ENCODE results near the gene CABLES2. TPM values are rescaled to one million over a fixed set of nuclear protein-coding genes. Genes with fewer than 3 reads are reported as not detected.

CABLES2 gene
- total and polyA plus RNA-seq, 4 donors = 0.92 to 3.2 (median 2.0) TPM

DNA sequence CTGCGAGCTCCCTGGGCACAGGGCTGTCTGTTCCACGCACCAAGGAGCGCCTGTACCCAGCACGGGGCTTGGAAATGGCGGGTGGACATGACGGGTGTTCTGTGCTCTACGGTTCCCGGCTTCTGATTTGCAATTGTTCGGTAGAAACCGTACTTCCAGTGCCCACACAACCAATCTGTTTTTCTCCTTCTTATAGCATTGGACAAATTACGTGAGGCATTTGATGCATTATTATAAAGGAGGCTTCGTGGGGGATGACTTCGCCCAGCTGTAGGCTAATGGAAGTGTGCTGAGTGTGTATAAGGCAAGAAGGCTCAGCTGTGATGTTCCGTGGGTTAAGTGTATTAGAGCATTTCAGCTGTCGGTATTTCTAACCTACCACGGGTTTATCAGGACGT lies 30.0 kb downstream of the CABLES2 start:
- H3K4me1 ChIP-seq (ENCODE audit: control insufficient read depth in 4 of 4, insufficient read depth in 4 of 4, low read length in 3 of 4) = peaks cover 4 to 34% (median 21%) of the 10 kb centered on the region in 4 donors
- no peaks in the 10 kb centered on the region for H3K27me3 ChIP-seq (ENCODE audit: control insufficient read depth in 4 of 4, insufficient read depth in 4 of 4, low read length in 3 of 4)
- whole genome bisulfite sequencing = 83% methylated on average over 17 of the region's 17 CpGs
- no peaks in the 10 kb centered on the region for H3K36me3 ChIP-seq (ENCODE audit: control insufficient read depth in 4 of 4, insufficient read depth in 3 of 4, low read depth in 1 of 4, low read length in 3 of 4)
- no peak overlapping the region for H3K27ac ChIP-seq (ENCODE audit: low read depth in 1 of 2, low read length in 2 of 2)
- TF ChIP-seq FOXA1 (IDR thresholded peaks at IDR 0.05) (no peak), FOXA2 (IDR thresholded peaks at IDR 0.05) (no peak), RXRA (IDR thresholded peaks at IDR 0.05) (no peak), GABPA (IDR thresholded peaks at IDR 0.05 in 1 of 2, conservative IDR thresholded peaks at IDR 0.05 in 1 of 2) (no peak), YY1 (IDR thresholded peaks at IDR 0.05) (no peak), HNF4G (IDR thresholded peaks at IDR 0.05) (no peak), NR2F2 (IDR thresholded peaks at IDR 0.05) (no peak), TAF1 (conservative IDR thresholded peaks at IDR 0.05) (no peak), SP1 (IDR thresholded peaks at IDR 0.05) (no peak), HNF4A (conservative IDR thresholded peaks at IDR 0.05) (no peak)
- TF ChIP-seq, protein P1, sequence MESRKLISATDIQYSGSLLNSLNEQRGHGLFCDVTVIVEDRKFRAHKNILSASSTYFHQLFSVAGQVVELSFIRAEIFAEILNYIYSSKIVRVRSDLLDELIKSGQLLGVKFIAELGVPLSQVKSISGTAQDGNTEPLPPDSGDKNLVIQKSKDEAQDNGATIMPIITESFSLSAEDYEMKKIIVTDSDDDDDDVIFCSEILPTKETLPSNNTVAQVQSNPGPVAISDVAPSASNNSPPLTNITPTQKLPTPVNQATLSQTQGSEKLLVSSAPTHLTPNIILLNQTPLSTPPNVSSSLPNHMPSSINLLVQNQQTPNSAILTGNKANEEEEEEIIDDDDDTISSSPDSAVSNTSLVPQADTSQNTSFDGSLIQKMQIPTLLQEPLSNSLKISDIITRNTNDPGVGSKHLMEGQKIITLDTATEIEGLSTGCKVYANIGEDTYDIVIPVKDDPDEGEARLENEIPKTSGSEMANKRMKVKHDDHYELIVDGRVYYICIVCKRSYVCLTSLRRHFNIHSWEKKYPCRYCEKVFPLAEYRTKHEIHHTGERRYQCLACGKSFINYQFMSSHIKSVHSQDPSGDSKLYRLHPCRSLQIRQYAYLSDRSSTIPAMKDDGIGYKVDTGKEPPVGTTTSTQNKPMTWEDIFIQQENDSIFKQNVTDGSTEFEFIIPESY (IDR thresholded peaks at IDR 0.05) = no peak
- TF ChIP-seq, protein P2, sequence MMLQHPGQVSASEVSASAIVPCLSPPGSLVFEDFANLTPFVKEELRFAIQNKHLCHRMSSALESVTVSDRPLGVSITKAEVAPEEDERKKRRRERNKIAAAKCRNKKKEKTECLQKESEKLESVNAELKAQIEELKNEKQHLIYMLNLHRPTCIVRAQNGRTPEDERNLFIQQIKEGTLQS (IDR thresholded peaks at IDR 0.05) = no peak
- TF ChIP-seq, protein P3, sequence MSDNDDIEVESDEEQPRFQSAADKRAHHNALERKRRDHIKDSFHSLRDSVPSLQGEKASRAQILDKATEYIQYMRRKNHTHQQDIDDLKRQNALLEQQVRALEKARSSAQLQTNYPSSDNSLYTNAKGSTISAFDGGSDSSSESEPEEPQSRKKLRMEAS (IDR thresholded peaks at IDR 0.05) = no peak
- no peaks in the 10 kb centered on the region for H3K9me3 ChIP-seq (ENCODE audit: control insufficient read depth in 4 of 4, low read length in 3 of 4)
- no peak overlapping the region for H3K4me3 ChIP-seq (ENCODE audit: low read depth in 1 of 3, low read length in 3 of 3)
- no peak overlapping the region for H3K9ac ChIP-seq (ENCODE audit: low read depth in 1 of 2, low read length in 2 of 2)
- DNase-seq (ENCODE audit: low spot score) = no peak

DNA sequence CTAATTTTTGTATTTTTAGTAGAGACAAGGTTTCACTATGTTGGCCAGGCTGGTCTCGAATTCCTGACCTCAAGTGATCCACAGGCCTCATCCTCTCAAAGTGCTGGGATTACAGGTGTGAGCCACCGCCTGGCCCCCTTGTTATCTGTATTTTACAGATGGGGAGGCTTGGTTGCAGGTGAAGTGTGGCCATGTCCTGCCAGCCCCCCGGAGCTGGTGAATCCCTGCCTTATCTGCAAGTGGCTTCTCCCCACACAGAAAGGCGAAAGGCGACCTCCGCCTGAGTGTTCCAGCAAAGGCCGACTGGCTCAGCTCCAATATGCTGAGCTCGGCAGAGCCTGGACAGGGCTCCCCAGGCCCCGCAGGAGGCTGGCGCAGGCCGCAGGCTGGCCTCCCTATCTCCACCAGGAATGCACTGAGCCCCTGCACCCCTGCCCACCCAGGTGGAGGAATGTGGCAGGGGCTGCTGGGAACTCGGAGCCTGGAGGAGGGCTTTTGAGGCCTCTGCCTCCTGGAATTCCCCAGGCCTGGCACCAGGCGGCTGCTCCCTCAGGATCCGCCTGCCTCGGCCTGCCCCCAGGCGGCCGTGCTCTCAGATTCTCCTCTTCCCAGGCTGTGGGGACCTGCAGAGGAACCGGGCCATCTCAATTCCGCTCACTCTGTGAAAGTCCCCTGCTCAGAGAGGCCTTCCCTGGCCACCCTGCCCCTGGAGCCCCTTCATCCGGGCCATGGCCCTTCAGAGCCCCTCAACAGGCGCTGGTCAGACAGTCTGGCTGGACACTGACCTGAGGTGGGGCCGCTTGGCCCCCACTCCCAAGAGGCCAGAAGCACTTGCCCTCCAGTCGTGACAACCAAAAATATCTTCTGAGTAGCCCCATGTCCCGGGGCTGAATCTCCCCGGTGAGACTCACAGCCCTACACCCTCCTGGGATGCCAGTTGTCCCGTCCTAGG lies 30.7 kb downstream of the CABLES2 start:
- Histone ChIP-seq H3K27ac (ENCODE audit: low read depth in 1 of 2, low read length in 2 of 2) (peak overlapping the region; percentile 14 to 64), H3K36me3 (ENCODE audit: control insufficient read depth in 4 of 4, insufficient read depth in 3 of 4, low read depth in 1 of 4, low read length in 3 of 4) (no peaks in the 10 kb centered on the region), H3K27me3 (ENCODE audit: control insufficient read depth in 4 of 4, insufficient read depth in 4 of 4, low read length in 3 of 4) (no peaks in the 10 kb centered on the region), H3K9me3 (ENCODE audit: control insufficient read depth in 4 of 4, low read length in 3 of 4) (no peaks in the 10 kb centered on the region), H3K9ac (ENCODE audit: low read depth in 1 of 2, low read length in 2 of 2) (peak overlapping the region in 1 of 2 donors; percentile 53), H3K4me1 (ENCODE audit: control insufficient read depth in 4 of 4, insufficient read depth in 4 of 4, low read length in 3 of 4) (peaks cover 4 to 35% (median 21%) of the 10 kb centered on the region in 4 donors), H3K4me3 (ENCODE audit: low read depth in 1 of 3, low read length in 3 of 3) (peak overlapping the region in 1 of 3 donors; percentile 35)
- WGBS = 39% methylated on average over 26 of the region's 26 CpGs
- TF ChIP-seq FOXA1 (IDR thresholded peaks at IDR 0.05) (no peak), HNF4G (IDR thresholded peaks at IDR 0.05) (no peak), NR2F2 (IDR thresholded peaks at IDR 0.05) (no peak), JUND (IDR thresholded peaks at IDR 0.05) (no peak), TAF1 (conservative IDR thresholded peaks at IDR 0.05) (no peak), YY1 (IDR thresholded peaks at IDR 0.05) (no peak), GABPA (IDR thresholded peaks at IDR 0.05 in 1 of 2, conservative IDR thresholded peaks at IDR 0.05 in 1 of 2) (no peak), SP1 (IDR thresholded peaks at IDR 0.05) (no peak), RXRA (IDR thresholded peaks at IDR 0.05) (peak; percentile 30 to 45), RAD21 (IDR thresholded peaks at IDR 0.05) (peak; percentile 88 to 89), EGR1 (IDR thresholded peaks at IDR 0.05; ENCODE audit: low read depth in 2 of 2) (no peak), HNF4A (conservative IDR thresholded peaks at IDR 0.05) (no peak), FOXA2 (IDR thresholded peaks at IDR 0.05) (no peak)
- TF ChIP-seq, protein P1 (IDR thresholded peaks at IDR 0.05) = no peak
- TF ChIP-seq, protein P4, sequence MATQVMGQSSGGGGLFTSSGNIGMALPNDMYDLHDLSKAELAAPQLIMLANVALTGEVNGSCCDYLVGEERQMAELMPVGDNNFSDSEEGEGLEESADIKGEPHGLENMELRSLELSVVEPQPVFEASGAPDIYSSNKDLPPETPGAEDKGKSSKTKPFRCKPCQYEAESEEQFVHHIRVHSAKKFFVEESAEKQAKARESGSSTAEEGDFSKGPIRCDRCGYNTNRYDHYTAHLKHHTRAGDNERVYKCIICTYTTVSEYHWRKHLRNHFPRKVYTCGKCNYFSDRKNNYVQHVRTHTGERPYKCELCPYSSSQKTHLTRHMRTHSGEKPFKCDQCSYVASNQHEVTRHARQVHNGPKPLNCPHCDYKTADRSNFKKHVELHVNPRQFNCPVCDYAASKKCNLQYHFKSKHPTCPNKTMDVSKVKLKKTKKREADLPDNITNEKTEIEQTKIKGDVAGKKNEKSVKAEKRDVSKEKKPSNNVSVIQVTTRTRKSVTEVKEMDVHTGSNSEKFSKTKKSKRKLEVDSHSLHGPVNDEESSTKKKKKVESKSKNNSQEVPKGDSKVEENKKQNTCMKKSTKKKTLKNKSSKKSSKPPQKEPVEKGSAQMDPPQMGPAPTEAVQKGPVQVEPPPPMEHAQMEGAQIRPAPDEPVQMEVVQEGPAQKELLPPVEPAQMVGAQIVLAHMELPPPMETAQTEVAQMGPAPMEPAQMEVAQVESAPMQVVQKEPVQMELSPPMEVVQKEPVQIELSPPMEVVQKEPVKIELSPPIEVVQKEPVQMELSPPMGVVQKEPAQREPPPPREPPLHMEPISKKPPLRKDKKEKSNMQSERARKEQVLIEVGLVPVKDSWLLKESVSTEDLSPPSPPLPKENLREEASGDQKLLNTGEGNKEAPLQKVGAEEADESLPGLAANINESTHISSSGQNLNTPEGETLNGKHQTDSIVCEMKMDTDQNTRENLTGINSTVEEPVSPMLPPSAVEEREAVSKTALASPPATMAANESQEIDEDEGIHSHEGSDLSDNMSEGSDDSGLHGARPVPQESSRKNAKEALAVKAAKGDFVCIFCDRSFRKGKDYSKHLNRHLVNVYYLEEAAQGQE (IDR thresholded peaks at IDR 0.05) = no peak
- TF ChIP-seq, protein P2 (IDR thresholded peaks at IDR 0.05) = no peak
- TF ChIP-seq, protein P3 (IDR thresholded peaks at IDR 0.05) = no peak
- TF ChIP-seq, protein P5, sequence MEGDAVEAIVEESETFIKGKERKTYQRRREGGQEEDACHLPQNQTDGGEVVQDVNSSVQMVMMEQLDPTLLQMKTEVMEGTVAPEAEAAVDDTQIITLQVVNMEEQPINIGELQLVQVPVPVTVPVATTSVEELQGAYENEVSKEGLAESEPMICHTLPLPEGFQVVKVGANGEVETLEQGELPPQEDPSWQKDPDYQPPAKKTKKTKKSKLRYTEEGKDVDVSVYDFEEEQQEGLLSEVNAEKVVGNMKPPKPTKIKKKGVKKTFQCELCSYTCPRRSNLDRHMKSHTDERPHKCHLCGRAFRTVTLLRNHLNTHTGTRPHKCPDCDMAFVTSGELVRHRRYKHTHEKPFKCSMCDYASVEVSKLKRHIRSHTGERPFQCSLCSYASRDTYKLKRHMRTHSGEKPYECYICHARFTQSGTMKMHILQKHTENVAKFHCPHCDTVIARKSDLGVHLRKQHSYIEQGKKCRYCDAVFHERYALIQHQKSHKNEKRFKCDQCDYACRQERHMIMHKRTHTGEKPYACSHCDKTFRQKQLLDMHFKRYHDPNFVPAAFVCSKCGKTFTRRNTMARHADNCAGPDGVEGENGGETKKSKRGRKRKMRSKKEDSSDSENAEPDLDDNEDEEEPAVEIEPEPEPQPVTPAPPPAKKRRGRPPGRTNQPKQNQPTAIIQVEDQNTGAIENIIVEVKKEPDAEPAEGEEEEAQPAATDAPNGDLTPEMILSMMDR (IDR thresholded peaks at IDR 0.05; ENCODE audit: low read depth, low read length, missing input control) = peak; percentile 77
- no peak for DNase-seq (ENCODE audit: low spot score)

Measured in liver (tissue), 9 donors.